Right lobe of liver (tissue), 6 donors: Measurements from ENCODE around the gene ULK1. TPM values are rescaled to one million over a fixed set of nuclear protein-coding genes. Genes with fewer than 3 reads are reported as not detected.

ENCODE experiments used
- ATAC-seq, 4 donors: fragments of 200-7000 bp; cut with Tn5 transposase; one replicate each; pipeline ENCODE4 v1.9.1; 2020; ENCODE audit warnings: mild to moderate bottlenecking in 4 of 4, moderate library complexity in 4 of 4
- DNase-seq, 3 donors: peaks; one replicate each; pipeline ENCODE4 v3.0.0-alpha.2; 2020
- H3K27ac ChIP-seq, 3 donors: fragments of 200-600 bp; one replicate each; pipeline ENCODE4 v1.8.0; 2022
- H3K27me3 ChIP-seq, 2 donors: fragments of 200-600 bp; one replicate each; pipeline ENCODE4 v1.8.0; 2022
- H3K36me3 ChIP-seq, 4 donors: fragments of 200-600 bp; sonication (generic) in 1 of 4; one replicate each; pipeline versions ENCODE4 v1.5.1 to v1.8.0; 2017 to 2022; ENCODE audit warnings: control low read depth in 1 of 4
- H3K4me1 ChIP-seq, 4 donors: fragments of 200-600 bp; sonication (generic) in 1 of 4; one replicate each; pipeline versions ENCODE4 v1.5.1 to v1.8.0; 2017 to 2022; ENCODE audit warnings: control low read depth in 1 of 4
- H3K4me3 ChIP-seq, 3 donors: fragments of 200-600 bp; one replicate each; pipeline ENCODE4 v1.8.0; 2022
- H3K9me3 ChIP-seq, 4 donors: fragments of 200-600 bp; sonication (generic) in 1 of 4; one replicate each; pipeline versions ENCODE4 v1.5.1 to v1.8.0; 2017 to 2022; ENCODE audit warnings: control low read depth in 1 of 4
- POLR2A ChIP-seq: fragments of 450-650 bp; IDR thresholded peaks from one replicate; pipeline ENCODE4 v1.6.1; 2017; ENCODE audit warnings: antibody characterized with exemption, mild to moderate bottlenecking
- WGBS: methylation state at CpG from one replicate; pipeline ENCODE4 v1.1.6; 2018; ENCODE audit warnings: low coverage, low lambda C conversion rate; ENCODE audit not compliant: insufficient coverage; ENCODE audit errors: missing lambda C conversion rate; 5-methylcytosine and 5-hydroxymethylcytosine counted together
- intact Hi-C, 2 donors: fragments of 100-400 bp; cut with DNase I; formaldehyde crosslinking; loops; one replicate each; pipeline versions ENCODE4 v1.11.2 to v1.14.1; 2022
- total RNA-seq, 6 experiments: library from RNA; depleted of rRNA in 2 of 6; stranded (reverse); fragments of >200 nt in 2 of 6; fragmentation: NEBNext Ultra II Directional in 3 of 6; extraction: Animal tissue kit (Norgen Biotek cat#: 25700) in 3 of 6; gene quantifications; one replicate each; pipeline versions ENCODE4 v1.1.0 to v1.2.4, GENCODE V29; 2016 to 2023
- TF ChIP-seq, protein P1 (sequence below), 4 donors: fragments of 200-600 bp in 3 of 4; fragments of 450-650 bp in 1 of 4; IDR thresholded peaks; one replicate each; pipeline versions ENCODE4 v1.5.1 to v1.8.0; 2016 to 2022; ENCODE audit warnings: antibody characterized with exemption in 4 of 4, mild to moderate bottlenecking in 2 of 4
- donor health status: DM: no; HTN: yes; CAD: no.
- donor health status: DM: no; HTN: no; CAD: no.
- donor health status: DM: no; HTN: no; CAD: no.
- donor health status: DM: no; HTN: yes; CAD: no.
- donor health status: DM: no; HTN: yes; CAD: no.

The ULK1 gene
- total RNA-seq, 6 experiments from 2014 or later, result 14.5 to 39.0 (median 20.5) TPM

DNA sequence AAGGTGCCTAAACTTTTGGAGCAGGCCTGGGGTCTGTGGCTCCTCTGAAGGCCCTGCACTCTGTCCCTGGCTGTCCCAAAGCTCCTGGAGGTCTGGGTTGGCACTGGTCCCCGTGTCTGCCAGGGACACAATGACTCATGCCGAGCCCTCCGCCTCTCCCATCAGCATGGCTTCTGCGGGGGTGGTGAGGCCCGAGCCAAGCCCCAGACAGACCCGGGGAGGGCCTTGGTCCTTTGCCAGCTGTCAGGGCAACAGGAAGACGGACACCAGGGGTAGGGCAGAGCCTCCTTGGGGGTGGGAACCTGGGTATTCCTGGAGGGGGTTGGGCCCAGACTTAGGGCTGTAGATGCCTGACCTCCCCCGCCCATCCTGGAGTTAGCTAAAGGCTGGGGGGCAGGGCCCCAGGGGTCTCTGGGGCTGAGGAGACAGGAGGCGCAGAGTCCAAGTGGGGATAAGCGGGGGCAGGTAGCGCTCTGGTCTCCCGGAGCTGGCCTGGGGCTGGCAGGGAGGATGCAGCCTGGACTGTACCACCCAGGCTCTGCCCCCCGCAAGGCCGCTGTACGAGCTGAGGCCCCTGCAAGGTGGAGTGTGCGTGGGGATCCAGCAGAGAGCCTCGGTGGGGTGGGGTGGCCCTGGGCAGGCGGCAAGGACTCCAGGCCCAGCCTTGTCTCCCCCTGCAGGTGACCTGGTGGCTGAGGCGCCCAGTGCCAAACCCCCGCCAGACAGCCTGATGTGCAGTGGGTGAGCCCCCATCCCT lies 18.3 kb downstream of the ULK1 start:
- TF ChIP-seq, protein P1, sequence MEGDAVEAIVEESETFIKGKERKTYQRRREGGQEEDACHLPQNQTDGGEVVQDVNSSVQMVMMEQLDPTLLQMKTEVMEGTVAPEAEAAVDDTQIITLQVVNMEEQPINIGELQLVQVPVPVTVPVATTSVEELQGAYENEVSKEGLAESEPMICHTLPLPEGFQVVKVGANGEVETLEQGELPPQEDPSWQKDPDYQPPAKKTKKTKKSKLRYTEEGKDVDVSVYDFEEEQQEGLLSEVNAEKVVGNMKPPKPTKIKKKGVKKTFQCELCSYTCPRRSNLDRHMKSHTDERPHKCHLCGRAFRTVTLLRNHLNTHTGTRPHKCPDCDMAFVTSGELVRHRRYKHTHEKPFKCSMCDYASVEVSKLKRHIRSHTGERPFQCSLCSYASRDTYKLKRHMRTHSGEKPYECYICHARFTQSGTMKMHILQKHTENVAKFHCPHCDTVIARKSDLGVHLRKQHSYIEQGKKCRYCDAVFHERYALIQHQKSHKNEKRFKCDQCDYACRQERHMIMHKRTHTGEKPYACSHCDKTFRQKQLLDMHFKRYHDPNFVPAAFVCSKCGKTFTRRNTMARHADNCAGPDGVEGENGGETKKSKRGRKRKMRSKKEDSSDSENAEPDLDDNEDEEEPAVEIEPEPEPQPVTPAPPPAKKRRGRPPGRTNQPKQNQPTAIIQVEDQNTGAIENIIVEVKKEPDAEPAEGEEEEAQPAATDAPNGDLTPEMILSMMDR (IDR thresholded peaks at IDR 0.05), result no peak
- no peak for TF ChIP-seq POLR2A
- intact Hi-C loops, result no loop called here
- Histone ChIP-seq H3K4me3 (no peak overlapping the region), H3K27ac (no peak overlapping the region), H3K4me1 (no peaks in the 10 kb centered on the region), H3K36me3 (peaks cover 0 to 92% (median 46%) of the 10 kb centered on the region in 4 donors), H3K9me3 (no peaks in the 10 kb centered on the region), H3K27me3 (no peaks in the 10 kb centered on the region)
- ATAC-seq, result peak; percentile 6 to 79 (median 20)
- 100% methylated on average over 1 of the region's 20 CpGs for WGBS
- DNase-seq, result peak; percentile 58 to 79 (median 70)

DNA sequence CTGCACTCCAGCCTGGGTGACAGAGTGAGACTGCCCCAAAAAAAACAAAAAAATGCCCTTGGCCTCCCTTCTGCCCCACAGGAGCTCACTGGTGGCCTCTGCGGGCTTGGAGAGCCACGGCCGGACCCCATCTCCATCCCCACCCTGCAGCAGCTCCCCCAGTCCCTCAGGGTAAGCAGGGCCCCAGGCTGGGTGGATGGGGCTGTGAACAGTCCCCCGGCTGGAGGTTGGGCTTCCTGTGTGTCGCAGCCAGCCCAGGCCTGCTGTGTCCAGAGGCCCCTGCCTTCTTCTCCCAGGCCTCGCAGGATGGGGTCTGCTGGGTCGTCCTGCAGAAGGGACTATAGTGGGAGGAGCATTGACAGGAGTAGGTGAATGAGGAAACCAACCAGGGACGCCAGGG lies 19.2 kb downstream of the ULK1 start:
- Histone ChIP-seq H3K4me3 (no peak overlapping the region), H3K36me3 (peaks cover 0 to 85% (median 44%) of the 10 kb centered on the region in 4 donors), H3K9me3 (no peaks in the 10 kb centered on the region), H3K27me3 (no peaks in the 10 kb centered on the region), H3K27ac (no peak overlapping the region), H3K4me1 (no peaks in the 10 kb centered on the region)
- intact Hi-C loops, result no loop called here
- no peak for DNase-seq
- ATAC-seq, result no peak
- 71% methylated on average over 3 of the region's 8 CpGs for WGBS
- TF ChIP-seq, protein P1 (IDR thresholded peaks at IDR 0.05), result no peak
- TF ChIP-seq POLR2A, result no peak

DNA sequence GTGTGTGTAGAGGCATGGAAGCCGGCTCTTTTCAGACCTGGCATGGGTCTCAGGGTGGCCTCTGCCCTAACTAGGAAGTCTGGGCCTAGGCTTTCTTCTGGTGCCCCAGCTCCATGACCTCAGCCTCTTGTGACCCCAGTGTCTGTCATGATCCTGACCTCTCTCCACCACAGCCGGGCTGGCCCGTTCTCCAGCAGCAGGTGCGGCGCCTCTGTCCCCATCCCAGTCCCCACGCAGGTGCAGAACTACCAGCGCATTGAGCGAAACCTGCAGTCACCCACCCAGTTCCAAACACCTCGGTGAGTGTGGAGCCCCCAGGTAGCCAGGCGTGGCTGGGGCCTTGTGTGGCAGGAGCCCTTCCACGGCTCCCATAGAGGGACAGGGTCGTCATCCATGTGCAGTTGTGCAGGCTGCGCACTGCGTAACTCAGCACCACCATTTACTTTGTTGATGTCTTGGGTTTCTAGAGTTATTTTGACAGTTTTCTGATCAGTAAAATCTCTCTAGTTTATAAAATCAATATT lies 19.8 kb downstream of the ULK1 start:
- Histone ChIP-seq H3K27me3 (no peaks in the 10 kb centered on the region), H3K36me3 (peaks cover 0 to 80% (median 41%) of the 10 kb centered on the region in 4 donors), H3K4me3 (no peak overlapping the region), H3K4me1 (no peaks in the 10 kb centered on the region), H3K9me3 (no peaks in the 10 kb centered on the region), H3K27ac (no peak overlapping the region)
- DNase-seq (peak in 1 of 3 donors; percentile 54), ATAC-seq (no peak)
- no peak for TF ChIP-seq POLR2A
- TF ChIP-seq, protein P1 (IDR thresholded peaks at IDR 0.05), result no peak
- WGBS, result 82% methylated on average over 2 of the region's 14 CpGs
- intact Hi-C loops, result no loop called here

DNA sequence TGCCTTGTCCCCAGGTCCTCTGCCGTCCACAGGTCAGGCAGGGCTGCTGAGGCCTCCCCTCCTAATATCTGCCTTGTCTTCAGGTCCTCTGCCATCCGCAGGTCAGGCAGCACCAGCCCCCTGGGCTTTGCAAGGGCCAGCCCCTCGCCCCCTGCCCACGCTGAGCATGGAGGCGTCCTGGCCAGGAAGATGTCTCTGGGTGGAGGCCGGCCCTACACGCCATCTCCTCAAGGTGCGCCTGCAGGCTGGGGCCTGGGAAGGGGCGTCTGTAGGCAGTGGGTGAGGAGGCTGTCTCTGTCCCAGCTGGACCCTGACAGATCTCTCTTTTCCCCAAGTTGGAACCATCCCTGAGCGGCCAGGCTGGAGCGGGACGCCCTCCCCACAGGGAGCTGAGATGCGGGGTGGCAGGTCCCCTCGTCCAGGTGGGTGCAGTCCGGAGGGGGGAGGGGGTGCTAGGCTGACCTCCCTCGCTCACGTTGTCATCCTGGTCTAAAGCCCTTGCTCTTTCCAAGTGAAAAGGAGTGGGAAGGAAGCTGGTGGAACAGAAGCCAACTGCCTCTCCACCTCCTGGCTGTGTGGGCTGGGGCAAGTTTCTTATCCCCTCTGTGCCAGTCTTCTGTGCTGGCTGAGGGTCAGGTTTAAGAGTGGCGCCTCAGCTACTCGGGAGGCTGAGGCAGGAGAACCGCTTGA lies 20.7 kb downstream of the ULK1 start:
- intact Hi-C loops, result no loop called here
- Histone ChIP-seq H3K27ac (no peak overlapping the region), H3K36me3 (peaks cover 0 to 80% (median 43%) of the 10 kb centered on the region in 4 donors), H3K4me1 (no peaks in the 10 kb centered on the region), H3K27me3 (no peaks in the 10 kb centered on the region), H3K4me3 (no peak overlapping the region), H3K9me3 (no peaks in the 10 kb centered on the region)
- peak in 1 of 3 donors; percentile 42 for DNase-seq
- TF ChIP-seq, protein P1 (IDR thresholded peaks at IDR 0.05), result no peak
- TF ChIP-seq POLR2A, result no peak
- 100% methylated on average over 2 of the region's 20 CpGs for WGBS
- ATAC-seq, result no peak
